ENCODE data around the gene KIF4A. TPM values are rescaled to one million over a fixed set of nuclear protein-coding genes. Genes with fewer than 3 reads are reported as not detected.
"Not testable (repeated sequence)": the region's sequence is repeated elsewhere in the genome, so short reads cannot be mapped to it uniquely, and the experiment has no call there.

Gene KIF4A
- total RNA-seq, result not detected

- DNase-seq (peak; percentile 76 to 84 (median 82)), ATAC-seq (peak; percentile 100)
- H3K9me3 ChIP-seq, result no peaks in the 10 kb centered on the region
- peaks cover 12% of the 10 kb centered on the region for H3K4me1 ChIP-seq
- TF ChIP-seq POLR2A (IDR thresholded peaks at IDR 0.05) (peak in 2 of 3 donors; percentile 35 to 46), CTCF (IDR thresholded peaks at IDR 0.05) (no peak)
- peak within 1 kb of the TSS in 1 of 2 donors; percentile 32 for H3K4me3 ChIP-seq
- WGBS, 2 donors, result 0% methylated on average over 13 to 62 of the region's 62 CpGs
- no peaks in the 10 kb centered on the region for H3K27me3 ChIP-seq
- H3K27ac ChIP-seq, result peak within 1 kb of the TSS in 3 of 4 donors; percentile 26 to 68 (median 57)
- no peaks in the 10 kb centered on the region for H3K36me3 ChIP-seq (replicated peaks in 1 of 2; ENCODE audit: insufficient read depth in 1 of 2, low read depth in 2 of 2)
- intact Hi-C loops (cut with DNase I), result no loop called here
Observed at GRCh38 chrX:70289793-70290770, at the start of gene KIF4A, which contains the start of gene PDZD11. KIF4A (plus strand) TSS chrX:70290104; CDS start chrX:70290459, 355 bp downstream. PDZD11 (minus strand) TSS chrX:70289927; CDS start chrX:70289341, 586 bp downstream.

GRCh38 chrX:70240751-70241150, 49.2 kb upstream of the KIF4A start:
- intact Hi-C loops (cut with DNase I), result no loop called here
- Histone ChIP-seq H3K4me3 (no peak overlapping the region), H3K9me3 (no peaks in the 10 kb centered on the region), H3K27me3 (no peaks in the 10 kb centered on the region), H3K36me3 (replicated peaks in 1 of 2; ENCODE audit: insufficient read depth in 1 of 2, low read depth in 2 of 2) (no peaks in the 10 kb centered on the region), H3K27ac (no peak overlapping the region), H3K4me1 (no peaks in the 10 kb centered on the region)
- TF ChIP-seq POLR2A (IDR thresholded peaks at IDR 0.05), result no peak
- no peak for TF ChIP-seq CTCF (IDR thresholded peaks at IDR 0.05)
- DNase-seq (no peak), ATAC-seq (no peak)
- 100% methylated on average over 1 of the region's 1 CpG; no CpG with 5 or more reads in 1 of the 2 donors for WGBS, 2 donors

- intact Hi-C loops (cut with DNase I), result no loop called here
- ATAC-seq (no peak), DNase-seq (no peak)
- no peaks in the 10 kb centered on the region for H3K36me3 ChIP-seq (replicated peaks in 1 of 2; ENCODE audit: insufficient read depth in 1 of 2, low read depth in 2 of 2)
- no peaks in the 10 kb centered on the region for H3K9me3 ChIP-seq
- H3K4me1 ChIP-seq, result no peaks in the 10 kb centered on the region
- H3K27me3 ChIP-seq, result no peaks in the 10 kb centered on the region
- no peak overlapping the region for H3K4me3 ChIP-seq
- no peak for TF ChIP-seq POLR2A (IDR thresholded peaks at IDR 0.05)
- no peak for TF ChIP-seq CTCF (IDR thresholded peaks at IDR 0.05)
- 81 to 84% methylated on average over 2 of the region's 2 CpGs for WGBS, 2 donors
- no peak overlapping the region for H3K27ac ChIP-seq
Observed at GRCh38 chrX:70241501-70241900, 48.4 kb upstream of the KIF4A start.

GRCh38 chrX:70243601-70244000, 46.3 kb upstream of the KIF4A start:
- H3K4me1 ChIP-seq; H3K27me3 ChIP-seq; intact Hi-C loops (cut with DNase I); DNase-seq; H3K9me3 ChIP-seq; H3K27ac ChIP-seq; H3K36me3 ChIP-seq (replicated peaks in 1 of 2; ENCODE audit: insufficient read depth in 1 of 2, low read depth in 2 of 2); H3K4me3 ChIP-seq; ATAC-seq: not testable (repeated sequence)
- 71 to 76% methylated on average over 3 to 5 of the region's 5 CpGs for WGBS, 2 donors

- H3K4me1 ChIP-seq, result no peaks in the 10 kb centered on the region
- 79 to 80% methylated on average over 5 to 6 of the region's 6 CpGs for WGBS, 2 donors
- TF ChIP-seq POLR2A (IDR thresholded peaks at IDR 0.05) (no peak), CTCF (IDR thresholded peaks at IDR 0.05) (no peak)
Observed at GRCh38 chrX:70244881-70245280, 45.0 kb upstream of the KIF4A start.

More at GRCh38 chrX:70244881-70245280, 45.0 kb upstream of the KIF4A start:
- Histone ChIP-seq H3K9me3 (no peaks in the 10 kb centered on the region), H3K27me3 (no peaks in the 10 kb centered on the region), H3K36me3 (replicated peaks in 1 of 2; ENCODE audit: insufficient read depth in 1 of 2, low read depth in 2 of 2) (no peaks in the 10 kb centered on the region), H3K27ac (no peak overlapping the region), H3K4me3 (no peak overlapping the region)
- ATAC-seq, result no peak
- intact Hi-C loops (cut with DNase I), result no loop called here
- no peak for DNase-seq
